Measurements from ENCODE around the gene OPA1.
A peak's percentile ranks its signal among the peaks of the same experiment; 100 is the strongest.
"Not testable (repeated sequence)": the region's sequence is repeated elsewhere in the genome, so short reads cannot be mapped to it uniquely, and the experiment has no call there.

OPA1 gene

DNA sequence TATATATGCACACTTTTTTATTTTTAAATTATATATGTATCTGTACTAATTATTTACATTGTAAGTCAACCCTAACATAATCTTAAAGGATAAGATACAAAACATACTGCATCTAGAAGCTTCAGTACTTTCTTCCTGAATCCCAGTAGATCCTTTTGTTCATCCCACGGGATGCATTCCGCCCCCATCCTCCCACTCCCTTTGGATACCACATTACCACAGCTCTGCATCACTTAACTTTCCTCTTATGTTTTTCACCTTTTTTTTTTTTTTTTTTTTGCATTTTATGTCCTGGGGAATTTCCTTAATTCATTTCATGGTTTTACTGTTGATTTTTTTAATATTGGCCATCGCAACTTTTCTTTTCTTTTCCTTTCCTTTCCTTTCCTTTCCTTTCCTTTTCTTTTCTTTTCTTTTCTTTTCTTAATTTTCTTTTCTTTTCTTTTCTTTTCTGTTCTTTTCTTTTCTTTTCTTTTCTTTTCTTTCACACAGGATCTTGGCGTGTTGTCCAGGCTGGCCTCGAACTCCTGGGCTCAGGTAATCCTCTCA lies 3.0 kb downstream of the OPA1 start:
- H3K4me3 ChIP-seq (IDR thresholded peaks at IDR 0.05; ENCODE audit: insufficient read depth, low read depth, low read length) = no peak overlapping the region
- no peaks in the 10 kb centered on the region for H3K27me3 ChIP-seq (ENCODE audit: insufficient read depth, low read depth)
- TF ChIP-seq, protein P1, sequence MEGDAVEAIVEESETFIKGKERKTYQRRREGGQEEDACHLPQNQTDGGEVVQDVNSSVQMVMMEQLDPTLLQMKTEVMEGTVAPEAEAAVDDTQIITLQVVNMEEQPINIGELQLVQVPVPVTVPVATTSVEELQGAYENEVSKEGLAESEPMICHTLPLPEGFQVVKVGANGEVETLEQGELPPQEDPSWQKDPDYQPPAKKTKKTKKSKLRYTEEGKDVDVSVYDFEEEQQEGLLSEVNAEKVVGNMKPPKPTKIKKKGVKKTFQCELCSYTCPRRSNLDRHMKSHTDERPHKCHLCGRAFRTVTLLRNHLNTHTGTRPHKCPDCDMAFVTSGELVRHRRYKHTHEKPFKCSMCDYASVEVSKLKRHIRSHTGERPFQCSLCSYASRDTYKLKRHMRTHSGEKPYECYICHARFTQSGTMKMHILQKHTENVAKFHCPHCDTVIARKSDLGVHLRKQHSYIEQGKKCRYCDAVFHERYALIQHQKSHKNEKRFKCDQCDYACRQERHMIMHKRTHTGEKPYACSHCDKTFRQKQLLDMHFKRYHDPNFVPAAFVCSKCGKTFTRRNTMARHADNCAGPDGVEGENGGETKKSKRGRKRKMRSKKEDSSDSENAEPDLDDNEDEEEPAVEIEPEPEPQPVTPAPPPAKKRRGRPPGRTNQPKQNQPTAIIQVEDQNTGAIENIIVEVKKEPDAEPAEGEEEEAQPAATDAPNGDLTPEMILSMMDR (conservative IDR thresholded peaks at IDR 0.05; ENCODE audit: low read depth, low read length) = no peak
- H3K9ac ChIP-seq = no peak overlapping the region
- H3K36me3 ChIP-seq (ENCODE audit: insufficient read depth) = no peaks in the 10 kb centered on the region; the same call in 1 of the 2 replicates
- H3K27ac ChIP-seq = no peak overlapping the region
- H4K20me1 ChIP-seq (ENCODE audit: insufficient read depth) = peaks cover 13% of the 10 kb centered on the region
- no peak overlapping the region for H3K4me2 ChIP-seq
- peaks cover 27% of the 10 kb centered on the region for H3K4me1 ChIP-seq (ENCODE audit: low read depth, poor library complexity, severe bottlenecking)
- peaks cover 81% of the 10 kb centered on the region for H3K79me2 ChIP-seq (ENCODE audit: insufficient read depth, low read depth)
- no peak overlapping the region for H2AFZ ChIP-seq (ENCODE audit: low read depth)

DNA sequence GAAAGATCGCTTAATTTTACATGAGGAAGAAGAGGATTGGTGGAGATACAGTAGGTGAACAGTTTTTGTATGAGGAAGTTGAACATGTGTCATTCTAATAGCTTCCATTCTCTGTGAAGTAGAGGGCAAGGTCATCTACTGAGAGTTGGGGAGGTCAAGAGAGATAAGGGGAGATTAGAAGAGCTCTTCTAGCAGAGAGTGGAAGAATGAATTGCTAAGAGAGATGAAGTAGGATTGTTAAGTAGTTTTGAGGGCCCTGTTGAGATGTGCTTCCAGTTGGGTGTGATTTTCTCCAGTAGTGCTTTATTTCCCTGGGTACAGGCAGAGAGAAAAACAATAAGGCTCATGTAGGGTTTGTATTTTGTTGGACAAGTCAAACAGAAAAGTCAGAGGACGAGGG lies 5.2 kb downstream of the OPA1 start:
- no peak overlapping the region for H3K27ac ChIP-seq
- H3K36me3 ChIP-seq (ENCODE audit: insufficient read depth) = no peaks in the 10 kb centered on the region; the same call in 1 of the 2 replicates
- no peak overlapping the region for H3K4me3 ChIP-seq (IDR thresholded peaks at IDR 0.05; ENCODE audit: insufficient read depth, low read depth, low read length)
- H3K4me1 ChIP-seq (ENCODE audit: low read depth, poor library complexity, severe bottlenecking) = peaks cover 19% of the 10 kb centered on the region
- no peaks in the 10 kb centered on the region for H3K27me3 ChIP-seq (ENCODE audit: insufficient read depth, low read depth)
- no peak overlapping the region for H3K4me2 ChIP-seq
- peaks cover 13% of the 10 kb centered on the region for H4K20me1 ChIP-seq (ENCODE audit: insufficient read depth)
- H2AFZ ChIP-seq (ENCODE audit: low read depth) = no peak overlapping the region
- H3K9ac ChIP-seq = no peak overlapping the region
- TF ChIP-seq, protein P1 (conservative IDR thresholded peaks at IDR 0.05; ENCODE audit: low read depth, low read length) = no peak
- peaks cover 95% of the 10 kb centered on the region for H3K79me2 ChIP-seq (ENCODE audit: insufficient read depth, low read depth)

DNA sequence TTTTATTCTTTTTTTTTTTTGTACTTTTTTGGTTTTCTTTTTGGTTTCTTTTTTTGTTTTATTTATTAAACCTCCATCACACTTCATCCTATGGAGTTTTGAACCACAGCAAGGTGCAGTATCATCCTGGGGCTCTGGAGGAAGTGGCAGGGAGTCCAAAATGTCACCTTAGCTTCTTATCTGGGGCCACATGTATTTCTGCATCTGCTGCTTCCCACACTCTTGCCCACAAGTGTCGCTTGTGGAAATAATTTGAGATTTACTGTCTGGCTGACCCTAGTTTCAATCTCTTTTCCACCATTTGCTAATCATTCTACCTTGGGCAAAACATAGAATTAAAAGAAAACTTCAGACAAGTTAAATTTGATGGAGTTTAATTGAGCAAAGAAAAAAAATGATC lies 6.4 kb downstream of the OPA1 start:
- Histone ChIP-seq H3K9ac (no peak overlapping the region), H3K4me3 (IDR thresholded peaks at IDR 0.05; ENCODE audit: insufficient read depth, low read depth, low read length) (no peak overlapping the region), H3K4me1 (ENCODE audit: low read depth, poor library complexity, severe bottlenecking) (peaks cover 14% of the 10 kb centered on the region), H3K36me3 (ENCODE audit: insufficient read depth) (no peaks in the 10 kb centered on the region; the same call in 1 of the 2 replicates), H3K79me2 (ENCODE audit: insufficient read depth, low read depth) (peaks cover 93% of the 10 kb centered on the region), H4K20me1 (ENCODE audit: insufficient read depth) (peaks cover 13% of the 10 kb centered on the region), H3K27me3 (ENCODE audit: insufficient read depth, low read depth) (no peaks in the 10 kb centered on the region), H3K27ac (no peak overlapping the region), H3K4me2 (no peak overlapping the region), H2AFZ (ENCODE audit: low read depth) (no peak overlapping the region)
- TF ChIP-seq, protein P1 (conservative IDR thresholded peaks at IDR 0.05; ENCODE audit: low read depth, low read length) = no peak

DNA sequence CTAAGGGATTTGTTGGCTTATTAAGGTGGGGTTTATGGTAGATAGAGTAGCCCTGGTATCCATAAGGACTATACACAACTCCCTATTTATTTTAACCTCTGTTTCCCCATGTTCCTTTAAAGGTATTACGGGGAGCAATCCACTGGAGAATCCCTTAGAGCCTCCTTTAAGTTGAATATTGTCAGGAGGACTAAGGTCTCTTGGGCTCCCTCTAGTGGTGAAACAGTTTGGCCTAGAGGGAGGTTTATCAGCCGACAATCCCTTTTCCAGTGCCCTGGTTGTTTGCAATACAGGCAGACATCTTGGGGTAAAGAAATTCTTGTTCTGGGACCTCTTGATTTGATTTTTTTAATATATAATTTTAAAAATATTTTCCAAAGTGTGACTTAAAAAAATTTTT lies 12.9 kb downstream of the OPA1 start:
- Histone ChIP-seq H3K27me3 (ENCODE audit: insufficient read depth, low read depth) (no peaks in the 10 kb centered on the region), H3K9ac (no peak overlapping the region), H3K4me2 (no peak overlapping the region), H3K36me3 (ENCODE audit: insufficient read depth) (no peaks in the 10 kb centered on the region), H2AFZ (ENCODE audit: low read depth) (no peak overlapping the region), H3K27ac (no peak overlapping the region), H4K20me1 (ENCODE audit: insufficient read depth) (no peaks in the 10 kb centered on the region; the same call in 1 of the 2 replicates), H3K4me3 (IDR thresholded peaks at IDR 0.05; ENCODE audit: insufficient read depth, low read depth, low read length) (no peak overlapping the region), H3K4me1 (ENCODE audit: low read depth, poor library complexity, severe bottlenecking) (no peaks in the 10 kb centered on the region), H3K79me2 (ENCODE audit: insufficient read depth, low read depth) (peaks cover 61% of the 10 kb centered on the region)
- TF ChIP-seq, protein P1 (conservative IDR thresholded peaks at IDR 0.05; ENCODE audit: low read depth, low read length) = peak; percentile 72

DNA sequence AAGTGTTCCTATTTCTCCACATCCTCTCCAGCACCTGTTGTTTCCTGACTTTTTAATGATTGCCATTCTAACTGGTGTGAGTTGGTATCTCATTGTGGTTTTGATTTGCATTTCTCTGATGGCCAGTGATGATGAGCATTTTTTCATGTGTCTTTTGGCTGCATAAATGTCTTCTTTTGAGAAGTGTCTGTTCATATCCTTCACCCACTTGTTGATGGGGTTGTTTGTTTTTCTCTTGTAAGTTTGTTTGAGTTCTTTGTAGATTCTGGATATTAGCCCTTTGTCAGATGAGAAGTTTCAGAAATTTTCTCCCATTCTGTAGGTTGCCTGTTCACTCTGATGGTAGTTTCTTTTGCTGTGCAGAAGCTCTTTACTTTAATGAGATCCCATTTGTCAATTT lies 13.9 kb downstream of the OPA1 start:
- not testable (repeated sequence) for H3K27me3 ChIP-seq (ENCODE audit: insufficient read depth, low read depth); H3K4me1 ChIP-seq (ENCODE audit: low read depth, poor library complexity, severe bottlenecking); H3K36me3 ChIP-seq (ENCODE audit: insufficient read depth); H4K20me1 ChIP-seq (ENCODE audit: insufficient read depth); H3K4me2 ChIP-seq; H3K27ac ChIP-seq; H3K4me3 ChIP-seq (IDR thresholded peaks at IDR 0.05; ENCODE audit: insufficient read depth, low read depth, low read length); H3K9ac ChIP-seq; H2AFZ ChIP-seq (ENCODE audit: low read depth)
- peaks cover 61% of the 10 kb centered on the region; the same call in 1 of the 2 replicates for H3K79me2 ChIP-seq (ENCODE audit: insufficient read depth, low read depth)

DNA sequence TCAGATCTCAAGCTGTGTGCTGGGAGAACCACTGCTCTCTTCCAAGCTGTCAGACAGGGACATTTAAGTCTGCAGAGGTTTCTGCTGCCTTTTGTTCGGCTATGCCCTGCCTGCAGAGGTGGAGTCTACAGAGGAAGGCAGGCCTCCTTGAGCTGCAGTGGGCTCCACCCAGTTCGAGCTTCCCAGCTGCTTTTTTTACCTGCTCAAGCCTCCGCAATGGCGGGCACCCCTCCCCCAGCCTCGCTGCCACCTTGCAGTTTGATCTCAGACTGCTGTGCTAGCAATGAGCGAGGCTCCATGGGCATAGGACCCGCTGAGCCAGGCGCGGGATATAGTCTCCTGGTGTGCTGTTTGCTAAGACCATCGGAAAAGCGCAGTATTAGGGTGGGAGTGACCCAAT lies 17.5 kb downstream of the OPA1 start:
- not testable (repeated sequence) for H3K27me3 ChIP-seq (ENCODE audit: insufficient read depth, low read depth)
- H3K79me2 ChIP-seq (ENCODE audit: insufficient read depth, low read depth) = peaks cover 55% of the 10 kb centered on the region

More for the DNA sequence above, 17.5 kb downstream of the OPA1 start:
- not testable (repeated sequence) for H4K20me1 ChIP-seq (ENCODE audit: insufficient read depth); H3K9ac ChIP-seq; H3K4me3 ChIP-seq (IDR thresholded peaks at IDR 0.05; ENCODE audit: insufficient read depth, low read depth, low read length); H3K4me2 ChIP-seq; H3K36me3 ChIP-seq (ENCODE audit: insufficient read depth); H2AFZ ChIP-seq (ENCODE audit: low read depth); H3K27ac ChIP-seq; H3K4me1 ChIP-seq (ENCODE audit: low read depth, poor library complexity, severe bottlenecking)

Measured in KMS-11 (cell line).